NCI-H526 (cell line): ENCODE results near the gene NBEAL1.
"Not testable (repeated sequence)": the region's sequence is repeated elsewhere in the genome, so short reads cannot be mapped to it uniquely, and the experiment has no call there.

ENCODE experiments used
- DNase-seq, 2 experiments: peaks; one replicate each; lab custom pipeline; 2025; lab: John Stamatoyannopoulos, UW

The NBEAL1 gene

DNA sequence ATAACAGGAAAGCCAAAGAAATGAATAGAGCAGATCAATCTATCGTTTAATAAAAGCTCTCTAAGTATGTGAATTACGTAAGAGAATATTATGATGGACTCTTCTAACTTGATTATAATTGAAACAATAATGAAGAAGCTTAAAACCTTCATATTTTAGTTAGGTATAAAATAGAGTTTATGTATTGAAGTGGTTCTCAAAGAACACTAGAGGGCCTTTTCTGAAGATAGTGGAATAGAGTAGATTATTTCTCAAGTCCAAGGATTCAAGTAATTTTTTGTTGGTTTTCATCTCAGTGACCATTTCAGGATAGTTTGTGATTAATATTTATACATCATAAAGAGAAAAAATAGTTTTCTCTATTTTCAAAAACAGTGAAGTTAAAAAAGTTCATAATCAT, 97.7 kb downstream of the NBEAL1 start:
- no peak for DNase-seq

GRCh38 chr2:203115201-203115700, 100.6 kb downstream of the NBEAL1 start:
- not testable (repeated sequence) for DNase-seq

DNA sequence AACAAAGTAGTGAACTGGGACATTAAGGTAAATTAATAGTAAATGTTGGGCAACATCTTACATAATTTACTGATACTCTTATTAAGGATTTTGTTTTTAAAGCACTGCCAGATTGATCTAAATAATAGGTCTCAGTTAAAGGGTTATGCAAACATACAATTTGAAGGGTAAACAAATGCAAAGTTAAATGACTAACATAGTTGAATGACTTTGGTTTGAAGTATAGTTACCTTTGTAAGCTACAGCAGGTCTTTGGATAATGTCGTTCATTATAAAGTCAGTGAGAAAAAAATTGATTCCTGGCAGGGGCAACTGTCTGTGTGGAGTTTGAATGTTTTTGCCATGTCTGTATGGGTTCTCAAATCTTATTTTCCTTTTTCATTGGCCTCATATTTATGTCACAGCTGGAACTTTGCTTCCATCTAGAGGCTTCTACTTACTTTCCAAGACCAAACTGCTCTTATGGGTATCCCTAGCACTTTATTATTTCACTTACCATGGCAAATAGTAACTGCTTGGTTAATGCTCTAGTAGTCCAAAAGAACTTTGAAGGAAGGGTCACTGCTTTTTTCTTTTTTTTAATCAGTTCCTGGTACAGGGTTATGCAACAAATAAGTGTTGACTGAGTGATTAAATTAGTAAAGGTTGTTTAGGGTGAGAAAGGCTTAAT, 107.8 kb downstream of the NBEAL1 start:
- peak in 1 of 2 experiments; percentile 5 for DNase-seq

DNA sequence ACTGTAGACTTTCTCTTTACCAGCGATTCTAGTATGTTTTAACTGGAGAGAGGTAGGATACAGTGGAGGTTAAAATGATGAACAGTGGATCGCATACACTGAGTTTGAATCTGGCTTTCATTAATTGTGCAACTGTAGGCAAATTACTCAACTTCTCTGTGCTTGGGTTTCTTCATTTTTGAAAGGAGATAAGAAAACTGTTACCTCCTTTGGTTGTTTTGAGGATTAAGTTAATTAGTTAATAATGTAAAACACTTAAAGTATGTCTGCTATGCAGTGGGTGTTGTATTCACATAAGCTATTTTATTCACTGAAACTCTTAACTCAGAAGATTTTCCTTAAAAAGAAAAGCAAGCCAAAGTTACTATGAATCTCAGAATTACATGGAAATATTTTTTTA, 112.3 kb downstream of the NBEAL1 start:
- DNase-seq: no peak

- DNase-seq: no peak
Observed at GRCh38 chr2:203135105-203135504, 120.4 kb downstream of the NBEAL1 start.

DNA sequence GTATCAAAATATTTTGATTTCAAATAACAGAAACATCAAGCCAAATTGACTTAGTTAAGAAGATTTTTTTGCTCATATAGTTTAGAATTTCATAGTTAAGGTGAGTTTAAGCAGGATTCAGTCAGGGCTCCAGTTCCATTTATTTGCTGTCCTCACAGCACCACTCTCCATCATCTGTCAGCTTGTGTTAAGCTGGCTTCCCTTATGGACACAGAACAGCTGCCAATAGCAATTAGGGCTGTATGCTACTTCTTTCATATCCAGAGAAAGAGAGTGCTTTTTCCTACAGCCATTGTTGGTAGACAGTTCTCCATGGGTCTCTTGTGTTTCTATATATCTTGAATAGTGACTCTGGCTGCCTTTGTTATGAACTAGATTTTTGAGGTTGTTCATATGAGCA, 128.7 kb downstream of the NBEAL1 start:
- no peak for DNase-seq

GRCh38 chr2:203149194-203149593, 134.5 kb downstream of the NBEAL1 start:
- no peak for DNase-seq

GRCh38 chr2:203155406-203155805, 140.7 kb downstream of the NBEAL1 start:
- peak in 1 of 2 experiments; percentile 2 for DNase-seq

DNA sequence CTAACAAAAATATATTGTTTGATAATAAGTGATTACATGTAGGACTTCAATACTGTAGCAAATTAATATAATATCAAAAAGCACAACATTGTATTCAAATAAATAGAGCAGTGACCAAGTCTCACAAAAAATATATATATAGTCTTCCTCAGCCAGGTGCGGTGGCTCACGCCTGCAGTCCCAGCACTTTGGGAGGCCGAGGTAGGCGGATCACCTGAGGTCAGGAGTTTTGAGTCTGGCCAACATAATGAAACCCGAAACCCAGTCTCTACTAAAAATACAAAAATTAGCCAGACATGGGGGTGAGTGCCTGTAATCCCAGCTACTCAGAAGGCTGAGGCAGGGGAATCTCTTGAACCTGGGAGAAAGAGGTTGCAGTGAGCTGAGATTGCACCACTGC, 148.0 kb downstream of the NBEAL1 start:
- not testable (repeated sequence) for DNase-seq

- DNase-seq: no peak
Observed at GRCh38 chr2:203164311-203164935, 149.7 kb downstream of the NBEAL1 start.

- no peak for DNase-seq
Observed at GRCh38 chr2:203167751-203168150, 153.1 kb downstream of the NBEAL1 start.

DNA sequence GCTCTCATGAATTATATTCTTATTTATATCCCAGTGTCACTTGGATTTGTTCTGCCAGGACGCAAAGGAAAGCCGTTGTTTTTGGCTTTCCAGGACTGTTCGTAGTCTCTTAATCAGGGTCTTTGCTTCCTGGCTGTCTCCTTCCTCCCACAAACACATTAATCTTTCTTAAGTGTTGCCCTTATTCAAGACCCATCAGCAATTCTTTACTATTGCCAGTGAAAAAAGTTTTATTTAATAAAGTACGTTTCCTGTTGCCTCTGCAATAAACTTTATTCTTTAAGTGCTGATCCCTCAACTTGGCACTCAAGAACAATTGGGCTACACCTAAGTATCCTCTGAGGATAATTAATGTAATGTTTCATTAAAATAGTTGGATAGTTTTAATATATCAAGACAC, 155.8 kb downstream of the NBEAL1 start:
- DNase-seq: no peak

GRCh38 chr2:203175371-203175770, 160.7 kb downstream of the NBEAL1 start:
- no peak for DNase-seq

DNA sequence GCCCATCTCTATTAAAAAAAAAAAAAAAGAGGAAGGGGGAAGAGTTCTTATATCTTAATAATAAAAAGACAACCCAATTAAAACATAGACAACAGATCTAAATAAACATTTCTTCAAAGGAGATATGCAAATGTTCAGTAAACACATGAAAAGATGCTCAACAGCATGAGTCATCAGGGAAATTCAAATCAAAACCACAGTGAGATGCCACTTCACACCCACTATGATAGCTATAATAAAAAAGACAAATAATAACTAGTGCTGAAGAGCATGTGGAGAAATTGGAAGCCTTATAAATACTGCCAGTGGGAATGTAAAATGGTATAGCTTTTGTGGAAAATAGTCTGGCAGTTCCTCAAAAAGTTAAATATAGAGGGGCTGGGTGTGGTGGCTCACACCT, 162.7 kb downstream of the NBEAL1 start:
- peak; percentile 25 to 43 for DNase-seq

GRCh38 chr2:203185864-203186263, 171.2 kb downstream of the NBEAL1 start:
- DNase-seq: no peak

- not testable (repeated sequence) for DNase-seq
Observed at GRCh38 chr2:203190547-203190946, 175.9 kb downstream of the NBEAL1 start.

DNA sequence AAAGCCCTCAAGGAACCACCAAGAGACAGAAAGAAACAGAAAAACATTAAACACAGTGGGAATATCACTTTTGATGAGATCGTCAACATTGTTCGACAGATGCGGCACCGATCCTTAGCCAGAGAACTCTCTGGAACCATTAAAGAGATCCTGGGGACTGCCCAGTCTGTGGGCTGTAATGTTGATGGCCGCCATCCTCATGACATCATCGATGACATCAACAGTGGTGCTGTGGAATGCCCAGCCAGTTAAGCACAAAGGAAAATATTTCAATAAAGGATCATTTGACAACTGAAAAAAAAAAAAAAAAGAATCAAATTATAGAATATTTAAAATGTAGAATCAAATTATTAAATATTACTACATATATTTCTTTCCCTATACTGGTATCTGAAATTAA, 176.4 kb downstream of the NBEAL1 start:
- not testable (repeated sequence) for DNase-seq

DNA sequence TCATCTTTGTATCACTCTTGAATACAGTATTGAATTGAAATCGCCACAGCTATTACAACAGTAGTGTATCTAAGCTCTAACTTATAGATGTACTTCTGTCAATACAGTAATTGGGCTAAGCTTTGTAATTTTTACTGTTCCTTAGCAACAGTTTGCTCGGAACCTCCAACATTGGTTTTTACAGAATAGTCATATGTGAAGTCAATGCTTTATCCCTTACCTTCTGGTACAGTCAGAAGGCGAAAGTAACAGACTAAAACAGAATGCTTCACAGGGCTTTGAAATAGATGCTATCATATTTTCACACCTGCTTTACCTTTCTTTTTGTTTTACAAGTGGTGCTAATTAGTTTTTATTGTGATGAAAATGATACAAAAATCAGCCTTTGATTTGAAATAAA, 177.3 kb downstream of the NBEAL1 start:
- no peak for DNase-seq

DNA sequence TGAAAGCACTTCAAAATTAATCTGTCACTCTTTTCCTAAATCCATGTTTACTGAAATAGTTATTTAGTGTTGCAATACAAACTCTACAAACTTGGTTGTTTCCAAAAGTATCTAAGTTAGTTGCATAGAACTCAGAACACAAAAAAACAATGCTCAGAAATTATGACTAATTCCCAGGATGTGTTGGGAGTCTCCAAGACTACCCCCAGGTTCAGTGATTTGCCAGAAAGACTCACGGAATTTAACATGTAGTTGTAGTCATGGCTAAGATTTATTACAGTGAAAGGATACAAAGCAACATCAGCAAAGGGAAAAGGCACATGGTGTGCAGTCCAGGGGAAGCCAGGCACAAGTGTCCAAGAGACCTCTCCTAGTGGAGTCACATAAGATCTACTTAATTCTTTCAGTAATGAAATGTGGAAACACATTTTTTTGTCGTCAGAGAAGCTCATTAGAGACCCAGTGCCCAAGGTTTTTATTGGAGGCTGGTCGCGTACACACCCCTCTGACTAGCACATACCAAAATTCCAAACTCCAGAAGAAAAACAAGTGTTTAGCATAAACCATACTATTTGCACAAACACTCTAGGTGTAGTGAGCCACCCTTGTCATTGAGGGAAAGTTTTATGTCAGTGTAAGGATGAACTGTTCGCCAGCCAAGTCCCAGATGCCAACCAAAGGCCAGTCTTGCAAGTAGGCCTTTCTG, 180.8 kb downstream of the NBEAL1 start:
- DNase-seq: no peak

GRCh38 chr2:203200866-203201265, 186.2 kb downstream of the NBEAL1 start:
- DNase-seq: no peak

GRCh38 chr2:203201426-203201825, 186.8 kb downstream of the NBEAL1 start:
- no peak for DNase-seq

DNA sequence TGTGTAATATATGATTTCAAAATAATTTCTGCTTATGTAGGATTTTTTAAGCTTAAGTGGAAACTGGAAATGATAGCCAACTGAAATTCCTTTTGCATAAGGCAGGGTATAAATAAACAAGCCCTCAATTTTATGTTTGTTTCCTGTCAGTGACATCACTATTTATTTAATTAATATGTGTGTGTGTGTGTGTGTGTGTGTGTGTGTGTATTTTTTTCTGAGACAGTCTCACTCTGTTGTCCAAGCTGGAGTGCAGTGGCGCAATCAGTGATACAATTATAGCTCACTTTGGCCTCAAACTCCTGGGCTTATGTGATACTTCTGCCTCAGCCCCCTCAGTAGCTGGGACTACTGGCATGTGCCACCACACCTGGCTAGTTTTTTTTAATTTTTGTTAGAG, 194.9 kb downstream of the NBEAL1 start:
- DNase-seq: no peak

DNA sequence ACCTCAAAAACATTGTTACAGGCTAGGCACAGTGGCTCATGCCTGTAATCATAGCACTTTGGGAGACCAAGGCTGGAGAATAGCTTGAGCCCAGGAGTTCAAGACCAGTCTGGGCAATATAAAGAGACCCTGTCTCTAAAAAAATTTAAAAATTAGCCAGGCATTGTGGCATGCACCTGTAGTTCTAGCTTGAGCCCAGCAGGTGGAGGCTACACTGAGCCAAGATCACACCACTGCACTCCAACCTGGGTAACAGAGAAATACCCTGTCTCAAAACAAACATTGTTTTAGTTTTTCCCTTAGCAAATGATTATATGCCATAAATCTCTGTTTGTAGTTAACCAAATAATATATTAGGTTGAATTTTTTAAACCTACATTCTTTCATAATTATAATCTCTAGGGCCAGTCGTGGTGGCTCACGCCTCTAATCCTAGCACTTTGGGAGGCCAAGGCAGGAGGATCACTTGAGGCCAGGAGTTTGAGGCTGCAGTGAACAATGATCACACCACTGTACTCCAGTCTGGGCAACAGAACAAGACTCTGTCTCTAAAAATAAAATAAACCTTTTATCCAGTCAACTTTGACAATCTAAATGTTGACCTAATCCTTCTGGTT, 210.9 kb downstream of the NBEAL1 start:
- peak in 1 of 2 experiments; percentile 43 for DNase-seq
